Endometrial microvascular endothelial cells (primary cell): ENCODE results near the gene RPP38. TPM values are rescaled to one million over a fixed set of nuclear protein-coding genes. Genes with fewer than 3 reads are reported as not detected.

Source experiments
- in situ Hi-C: cut with HindIII; loops from 2 replicates; pipeline ENCODE4 v1.10.0; 2017; ENCODE audit warnings: low sequenced_read_pairs, low pct_unique_long_range_greater_than_20kb; ENCODE audit errors: inconsistent ontology term
- total RNA-seq: library from RNA; depleted of rRNA; stranded (reverse); fragments of >200 nt; gene quantifications from one replicate; pipeline ENCODE4 v1.2.3, GENCODE V29; 2015; ENCODE audit errors: inconsistent ontology term

RPP38 gene
- total RNA-seq, 1 donor from 2014 or later = 6.2 TPM

- in situ Hi-C loops = no loop called here
These were observed 47.6 kb downstream of the RPP38 start for GRCh38 chr10:15144788-15145187.

- in situ Hi-C loops = no loop called here
These were observed 49.2 kb downstream of the RPP38 start for GRCh38 chr10:15146366-15146765.

- in situ Hi-C loops = no loop called here
These were observed 50.6 kb downstream of the RPP38 start for GRCh38 chr10:15147594-15148392.

- in situ Hi-C loops = no loop called here
These were observed 52.1 kb downstream of the RPP38 start for GRCh38 chr10:15149042-15149771.

GRCh38 chr10:15150563-15150962 lies 53.4 kb downstream of the RPP38 start:
- in situ Hi-C loops = no loop called here

DNA sequence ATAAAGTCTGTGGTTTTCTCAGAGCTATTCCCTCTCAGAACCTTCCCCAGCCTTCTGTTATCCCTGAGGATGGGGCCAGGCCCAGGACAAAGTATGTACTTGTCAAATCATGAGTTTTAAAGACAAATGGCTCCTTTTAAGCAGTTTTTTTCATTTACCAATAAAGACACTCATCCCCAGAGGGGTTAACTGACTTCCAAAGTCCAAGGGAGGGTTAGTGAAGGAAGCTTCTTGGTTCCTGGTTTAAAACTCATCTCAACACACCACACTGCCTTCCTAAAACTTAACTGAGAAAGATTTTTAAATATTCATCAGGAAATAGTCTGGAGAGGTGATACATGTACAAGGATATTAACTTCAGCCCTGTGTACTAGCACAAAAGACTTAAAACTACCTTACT lies 55.4 kb downstream of the RPP38 start:
- in situ Hi-C loops = no loop called here

Other genes starting within 250 kb of the RPP38 start
- gene SUV39H2, start 218.5 kb upstream of the RPP38 start, total RNA-seq = 29.3 TPM
- 5.7 TPM for gene DCLRE1C, start 143.3 kb upstream of the RPP38 start, total RNA-seq
- gene MEIG1, start 138.0 kb upstream of the RPP38 start, total RNA-seq = not detected
- gene OLAH, start 53.4 kb upstream of the RPP38 start, total RNA-seq = not detected
- gene ACBD7, start 8.6 kb upstream of the RPP38 start, total RNA-seq = 6.5 TPM
- 151 TPM for gene NMT2, start 71.3 kb downstream of the RPP38 start, total RNA-seq